NCI-H128 (cell line): ENCODE data around the gene TEX2.
"Not testable (repeated sequence)": the region's sequence is repeated elsewhere in the genome, so short reads cannot be mapped to it uniquely, and the experiment has no call there.

Source experiments
- DNase-seq: peaks from one replicate; lab custom pipeline; 2025; ENCODE audit not compliant: unreplicated experiment; lab: John Stamatoyannopoulos, UW

The TEX2 gene

DNA sequence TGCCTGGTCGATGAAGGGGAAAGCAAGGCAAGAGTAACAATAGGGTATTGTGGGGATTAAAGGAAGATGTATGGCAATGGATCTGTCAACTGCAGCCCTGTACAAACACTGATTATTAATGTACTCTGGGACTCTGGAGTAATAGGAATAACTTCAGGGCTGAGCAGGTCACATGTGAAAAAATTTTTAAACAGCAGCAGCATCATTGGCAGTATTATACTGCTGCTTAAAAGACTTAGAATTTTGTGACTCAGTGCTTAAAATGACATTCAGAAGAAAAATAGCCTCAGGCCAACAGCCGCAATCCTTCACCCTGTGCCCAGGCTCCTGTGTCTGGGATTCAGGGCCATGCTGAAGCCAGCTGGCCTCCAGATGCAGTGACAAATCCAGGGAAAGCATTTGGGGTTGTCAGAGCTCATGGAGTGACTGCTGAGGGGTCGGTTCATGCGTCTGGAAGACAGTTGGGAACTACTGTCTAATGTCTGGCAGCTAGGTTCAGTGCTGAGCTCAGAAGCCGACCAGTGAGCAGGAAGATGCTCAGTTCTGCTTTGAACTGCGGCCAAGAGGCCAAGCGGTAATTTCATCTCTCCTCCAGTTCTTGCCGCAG, 22.2 kb downstream of the TEX2 start:
- DNase-seq = no peak

- no peak for DNase-seq
Measured at GRCh38 chr17:64240261-64240740, 22.8 kb downstream of the TEX2 start.

GRCh38 chr17:64238449-64238848, 24.6 kb downstream of the TEX2 start:
- not testable (repeated sequence) for DNase-seq

GRCh38 chr17:64236827-64237403, 26.1 kb downstream of the TEX2 start:
- DNase-seq = no peak

DNA sequence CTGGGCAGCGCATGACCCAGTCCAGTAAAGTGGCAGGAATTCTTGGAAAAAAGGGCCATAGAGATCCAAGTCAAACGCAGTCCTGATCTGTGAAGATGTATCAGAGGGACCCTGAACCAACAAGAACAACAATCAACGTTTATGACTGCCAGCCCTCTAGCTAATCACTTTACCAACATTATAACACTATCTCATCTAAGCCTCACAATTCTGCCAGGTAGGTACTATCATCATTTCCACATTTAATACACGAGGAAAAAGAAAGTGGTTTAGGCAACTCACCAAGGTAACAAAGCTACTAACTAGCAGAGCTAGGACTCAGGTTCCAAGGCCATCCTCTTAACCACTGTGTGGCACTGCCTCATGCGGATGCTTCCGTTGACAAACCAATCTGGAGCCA, 28.1 kb downstream of the TEX2 start:
- no peak for DNase-seq

GRCh38 chr17:64232466-64233262, 30.4 kb downstream of the TEX2 start:
- no peak for DNase-seq

DNA sequence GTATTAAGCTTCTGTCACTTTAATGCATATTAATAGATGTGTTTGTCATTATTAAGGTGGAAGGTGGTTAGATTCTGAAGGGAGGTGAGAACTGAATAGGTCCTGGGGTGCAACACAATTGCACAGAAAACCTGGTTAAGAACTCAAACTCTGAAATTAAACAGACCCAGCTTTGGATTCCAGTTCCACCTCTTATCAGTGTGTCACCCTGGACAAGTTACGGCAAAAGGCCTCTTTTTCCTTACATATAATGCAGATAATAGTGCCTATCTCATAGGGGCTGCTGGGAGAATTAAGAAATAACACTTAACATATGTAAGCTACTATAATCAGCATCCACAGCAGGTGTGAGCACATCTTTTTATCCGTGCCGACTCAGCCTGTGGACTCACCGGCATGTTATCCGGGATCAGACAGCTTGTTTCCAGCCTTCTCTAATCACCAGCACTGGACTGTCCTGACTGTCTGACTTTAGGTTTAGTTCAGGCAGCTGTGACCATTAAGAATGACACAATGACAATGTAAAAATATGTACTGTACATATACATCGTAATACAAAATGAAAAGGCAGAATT, 31.4 kb downstream of the TEX2 start:
- DNase-seq = no peak

GRCh38 chr17:64230791-64231408, 32.2 kb downstream of the TEX2 start:
- no peak for DNase-seq

GRCh38 chr17:64229815-64230728, 33.0 kb downstream of the TEX2 start:
- no peak for DNase-seq

GRCh38 chr17:64226132-64226531, 36.9 kb downstream of the TEX2 start:
- DNase-seq = no peak

DNA sequence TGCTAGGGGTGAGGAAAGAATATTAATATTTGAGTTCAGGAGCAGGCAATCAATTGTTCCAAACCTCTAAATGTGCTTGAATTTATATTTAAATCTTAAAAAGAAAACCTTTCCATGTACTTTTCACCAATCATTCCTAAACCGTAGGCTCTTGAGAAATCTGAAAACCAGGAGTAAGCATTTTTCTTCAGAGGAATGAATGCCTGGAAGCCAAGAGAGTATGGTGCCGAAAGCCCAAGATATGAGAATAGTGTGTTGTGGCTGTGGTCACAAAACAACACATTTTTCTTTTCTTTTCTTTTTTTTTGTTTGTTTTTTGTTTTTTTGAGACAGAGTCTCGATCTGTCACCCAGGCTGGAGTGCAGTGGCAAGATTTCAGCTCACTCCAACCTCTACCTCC, 37.6 kb downstream of the TEX2 start:
- no peak for DNase-seq

DNA sequence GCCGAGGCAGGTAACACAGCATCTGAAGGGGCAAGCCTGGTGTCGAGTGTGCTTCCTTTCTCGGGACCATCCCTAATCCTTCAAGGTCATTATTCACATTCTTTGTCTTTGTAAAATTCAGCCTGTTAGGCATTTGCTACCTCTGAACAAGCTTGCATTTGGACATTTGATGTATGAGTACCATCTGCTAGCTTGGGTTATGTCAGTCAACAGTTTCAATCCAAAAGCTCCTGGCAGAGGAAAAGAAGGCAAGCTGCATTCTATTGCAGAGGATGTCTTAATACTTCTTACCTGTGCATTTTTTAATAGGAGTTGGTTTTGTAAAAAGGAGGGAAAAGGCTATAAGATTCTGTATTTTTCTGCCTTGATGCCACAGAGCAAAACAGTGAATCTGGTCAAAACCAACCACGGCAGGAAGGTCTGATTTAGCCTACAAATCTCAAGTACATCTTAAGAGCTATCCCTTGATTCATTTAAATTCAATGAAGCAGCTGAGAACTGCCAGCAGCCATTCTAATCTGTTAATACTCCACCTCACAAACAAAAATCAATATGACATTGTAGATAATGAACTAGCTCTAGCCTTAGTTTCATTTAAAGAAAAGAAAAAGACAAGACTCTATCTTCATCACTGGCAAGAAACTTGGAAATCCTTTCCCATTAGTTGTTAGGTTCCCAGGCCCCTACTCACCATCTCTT, 39.0 kb downstream of the TEX2 start:
- no peak for DNase-seq

DNA sequence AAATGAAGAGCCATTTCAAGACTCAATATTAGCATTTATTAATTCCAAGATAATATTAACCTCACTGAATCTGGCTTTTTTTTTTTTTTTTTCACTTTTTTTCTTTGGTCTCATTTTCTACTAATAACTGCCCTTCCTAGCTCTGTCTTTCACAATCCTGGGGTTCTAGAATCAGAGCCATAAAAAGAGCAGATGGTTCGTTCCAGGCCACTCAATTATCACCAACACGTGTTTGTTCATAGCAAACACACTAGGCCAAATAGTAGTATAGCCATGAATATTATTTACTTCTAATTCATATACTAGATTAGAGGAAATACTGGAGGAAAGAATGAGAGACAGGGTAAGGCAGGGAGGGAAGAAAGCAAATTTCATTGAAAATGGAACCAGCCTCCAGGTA, 39.8 kb downstream of the TEX2 start:
- DNase-seq = no peak

DNA sequence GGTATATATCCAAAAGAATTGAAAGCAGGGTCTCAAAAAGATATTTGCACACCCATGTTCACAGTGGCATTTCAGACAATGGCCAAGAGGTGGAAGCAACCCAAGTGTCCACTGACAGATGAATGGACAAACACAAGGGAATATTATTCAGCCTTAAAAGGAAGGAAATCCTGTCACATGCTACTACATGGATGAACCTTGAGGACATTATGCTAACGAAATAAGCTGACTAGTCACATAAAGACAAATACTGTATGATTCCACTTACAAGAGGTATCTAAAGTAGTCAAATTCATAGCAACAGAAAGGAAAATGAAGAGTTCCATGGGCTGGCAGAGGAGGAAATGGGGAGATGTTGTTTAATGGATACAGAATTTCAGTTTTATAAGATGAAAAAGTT, 41.4 kb downstream of the TEX2 start:
- DNase-seq = no peak

- not testable (repeated sequence) for DNase-seq
Measured at GRCh38 chr17:64220604-64221003, 42.5 kb downstream of the TEX2 start.

DNA sequence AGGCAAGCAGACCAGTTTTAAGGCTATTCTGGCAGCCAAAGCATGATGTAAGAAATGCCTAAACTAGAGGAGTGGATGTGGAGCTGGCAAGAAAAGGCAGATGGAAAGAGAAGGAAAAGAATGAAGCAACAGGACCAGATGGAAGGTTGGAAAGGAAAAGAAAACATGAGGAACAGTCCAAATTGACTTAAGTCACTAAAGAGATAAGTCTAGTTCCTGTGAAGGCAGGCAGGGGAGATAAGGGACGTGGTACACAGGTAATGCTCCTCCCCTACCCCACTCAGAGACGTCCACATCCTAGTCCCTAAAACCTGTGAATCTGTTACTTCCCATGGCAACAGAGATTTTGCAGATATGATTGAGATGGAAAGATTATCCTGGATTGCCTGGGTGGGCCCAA, 43.5 kb downstream of the TEX2 start:
- no peak for DNase-seq

DNA sequence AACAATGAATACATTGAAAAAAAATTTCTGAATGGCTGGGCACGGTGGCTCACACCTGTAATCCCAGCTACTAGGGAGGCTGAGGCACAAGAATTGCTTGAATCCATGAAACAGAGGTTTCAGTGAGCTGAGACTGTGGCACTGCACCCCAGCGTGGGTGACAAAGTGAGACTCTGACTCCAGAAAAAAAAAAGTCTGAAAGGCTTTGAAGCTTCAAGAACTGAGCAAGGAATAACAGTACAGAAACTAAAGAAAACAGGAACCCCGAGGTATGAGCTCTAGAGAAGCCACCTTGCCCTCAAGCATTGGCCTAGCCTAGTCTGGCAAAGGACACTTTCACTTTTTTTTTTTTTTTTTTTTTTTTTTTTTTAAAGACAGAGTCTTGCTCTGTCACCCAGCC, 45.0 kb downstream of the TEX2 start:
- DNase-seq = no peak

GRCh38 chr17:64217249-64217691, 45.8 kb downstream of the TEX2 start:
- DNase-seq = no peak

- no peak for DNase-seq
Measured at GRCh38 chr17:64216338-64217248, 46.5 kb downstream of the TEX2 start.
